ENCODE results near the gene CSPG4. TPM values are rescaled to one million over a fixed set of nuclear protein-coding genes. Genes with fewer than 3 reads are reported as not detected.

CSPG4 gene
- total and polyA plus RNA-seq, 2 of the 4 experiments (the other 2 are of a cell fraction), result 12.4 to 28.4 TPM

GRCh38 chr15:75759416-75760130 lies 46.9 kb upstream of the CSPG4 start:
- ChIA-PET CTCF (interaction anchor here (1.0 kb wide), 1 partner anchor 13 kb away, joined by 3 read pairs; no protein-coding TSS in a partner anchor), POLR2A (ENCODE audit: unreplicated experiment) (no interaction called here)
- Histone ChIP-seq H3K4me2 (ENCODE audit: low read depth, low read length) (no peak overlapping the region; the same call in 1 of the 2 replicates), H3K27ac (ENCODE audit: insufficient read depth, low read length) (no peak overlapping the region), H3K9ac (ENCODE audit: low read depth, low read length) (no peak overlapping the region), H3K79me1 (ENCODE audit: low read depth in 1 of 2, low read length in 2 of 2) (peaks cover 0 to 6% of the 10 kb centered on the region in 2 experiments; a peak in 1 of 4 replicates), H3K4me3 (ENCODE audit: insufficient read depth, low read depth, low read length) (no peak overlapping the region), H2AK5ac (ENCODE audit: low read depth, low read length) (no peak overlapping the region), H3K14ac (replicated peaks; ENCODE audit: low read depth, low read length) (no peak overlapping the region), H3K9me3 (ENCODE audit: control insufficient read depth, insufficient read depth, low read length) (no peaks in the 10 kb centered on the region), H2BK120ac (ENCODE audit: low read depth, low read length) (peak overlapping the region; percentile 19; the same call in 1 of the 2 replicates), H3K56ac (ENCODE audit: extremely low read depth, insufficient read depth, low read length) (no peak overlapping the region), H4K20me1 (ENCODE audit: insufficient read depth, low read length) (no peaks in the 10 kb centered on the region), H2BK5ac (ENCODE audit: low read depth, low read length, poor library complexity, severe bottlenecking) (no peak overlapping the region), H3K36me3 (ENCODE audit: control insufficient read depth, insufficient read depth, low read length) (no peaks in the 10 kb centered on the region), H3K27me3 (ENCODE audit: control insufficient read depth, insufficient read depth, low read length) (no peaks in the 10 kb centered on the region; the same call in 1 of the 2 replicates), H4K91ac (ENCODE audit: insufficient read depth, low read depth, low read length) (no peak overlapping the region), H3K4me1 (ENCODE audit: control insufficient read depth, insufficient read depth, low read length) (peaks cover 2% of the 10 kb centered on the region), H3K9me1 (ENCODE audit: insufficient read depth, low read length) (peaks cover 3% of the 10 kb centered on the region), H2AFZ (replicated peaks; ENCODE audit: low read length, poor library complexity) (no peak overlapping the region), H4K5ac (ENCODE audit: low read depth, low read length) (no peak overlapping the region), H3K4ac (ENCODE audit: low read depth, low read length) (no peak overlapping the region), H2BK15ac (ENCODE audit: low read depth, low read length) (no peak overlapping the region), H2BK20ac (ENCODE audit: low read depth, low read length) (no peak overlapping the region), H4K8ac (ENCODE audit: low read depth in 2 of 2, low read length in 2 of 2) (peak overlapping the region; percentile 95 to 100; a peak in 3 of 4 replicates), H2AK9ac (replicated peaks; ENCODE audit: low read depth, low read length, poor library complexity) (no peak overlapping the region), H3K18ac (ENCODE audit: low read depth, low read length) (no peak overlapping the region), H3K23ac (ENCODE audit: low read depth, low read length) (no peak overlapping the region)
- BruUV-seq (replicated peaks), result no TSS peak
- ATAC-seq (ENCODE audit: low read depth) (no peak), DNase-seq (no peak)
- in situ Hi-C loops (cut with MboI; ENCODE audit: low sequenced_read_pairs) (no loop called here), dilution Hi-C loops (cut with HindIII; ENCODE audit: low sequenced_read_pairs, unreplicated experiment) (no loop called here), intact Hi-C loops (cut with micrococcal nuclease) (no loop called here)
- no CpG with 5 or more reads among the region's 2 CpGs for WGBS, 2 experiments (ENCODE audit: extremely low coverage in 2 of 2, insufficient read length in 1 of 2)
- TF ChIP-seq RAD21 (IDR thresholded peaks at IDR 0.05; ENCODE audit: low read length), result no peak
- no peak for TF ChIP-seq FOS (IDR thresholded peaks at IDR 0.05; ENCODE audit: low read depth, low read length)
- no peak for TF ChIP-seq CEBPB (IDR thresholded peaks at IDR 0.05; ENCODE audit: low read depth, low read length)
- TF ChIP-seq SMC3 (IDR thresholded peaks at IDR 0.05; ENCODE audit: low read depth, low read length), result no peak
- TF ChIP-seq RFX5 (IDR thresholded peaks at IDR 0.05; ENCODE audit: low read depth, low read length), result no peak
- no peak for TF ChIP-seq USF2 (IDR thresholded peaks at IDR 0.05; ENCODE audit: low read depth, low read length)
- no peak for TF ChIP-seq CTCF (conservative IDR thresholded peaks at IDR 0.05; ENCODE audit: low read depth, low read length)
- no peak for TF ChIP-seq BHLHE40 (IDR thresholded peaks at IDR 0.05; ENCODE audit: low read depth, low read length)
- TF ChIP-seq CHD1 (IDR thresholded peaks at IDR 0.05; ENCODE audit: low read depth, low read length), result no peak
- TF ChIP-seq NFE2L2 (IDR thresholded peaks at IDR 0.05; ENCODE audit: low read depth, low read length), result no peak

Data from IMR-90 (cell line).